Natural killer cell (primary cell): ENCODE data around the gene SH3BP4. TPM values are rescaled to one million over a fixed set of nuclear protein-coding genes. Genes with fewer than 3 reads are reported as not detected.

ENCODE experiments used
- ATAC-seq, 3 donors: fragments of 150-1000 bp in 2 of 3; fragments of 200-7000 bp in 1 of 3; cut with Tn5 transposase; 1 replicate in 1 of 3; 2 replicates in 2 of 3; pipeline ENCODE4 v1.10.0; 2021; ENCODE audit warnings: mild to moderate bottlenecking in 2 of 3, moderate library complexity in 2 of 3
- DNase-seq, 2 donors: peaks; one replicate each; pipeline versions ENCODE4 v3.0.0 to v3.0.0-alpha.2; 2013 to 2021; ENCODE audit warnings: mixed read lengths in 1 of 2
- H3K27ac ChIP-seq: one replicate; pipeline ENCODE4 v1.5.1; 2013; ENCODE audit warnings: mild to moderate bottlenecking, low read length
- H3K27me3 ChIP-seq: one replicate; pipeline ENCODE4 v1.6.1; 2013; ENCODE audit warnings: low read length; ENCODE audit not compliant: control insufficient read depth, insufficient read depth
- H3K36me3 ChIP-seq: one replicate; pipeline ENCODE4 v1.6.1; 2013; ENCODE audit warnings: low read length; ENCODE audit not compliant: control insufficient read depth, insufficient read depth
- H3K4me1 ChIP-seq: one replicate; pipeline ENCODE4 v1.6.1; 2013; ENCODE audit warnings: low read length; ENCODE audit not compliant: control insufficient read depth, insufficient read depth
- H3K4me3 ChIP-seq: one replicate; pipeline ENCODE4 v1.5.1; 2013; ENCODE audit warnings: low read length
- H3K9me3 ChIP-seq: one replicate; pipeline ENCODE4 v1.6.1; 2013; ENCODE audit warnings: low read length; ENCODE audit not compliant: control insufficient read depth, insufficient read depth
- H3K27ac Mint-ChIP-seq, 2 donors: one replicate each; pipeline ENCODE4 v1.8.0; 2022; ENCODE audit warnings: mild to moderate bottlenecking in 2 of 2, mixed read lengths in 2 of 2, moderate library complexity in 1 of 2
- H3K27me3 Mint-ChIP-seq, 2 donors: one replicate each; pipeline ENCODE4 v1.8.0; 2022; ENCODE audit warnings: low read depth in 2 of 2, mixed read lengths in 2 of 2
- H3K36me3 Mint-ChIP-seq: one replicate; pipeline ENCODE4 v1.8.0; 2022; ENCODE audit warnings: mixed read lengths
- H3K4me1 Mint-ChIP-seq, 2 donors: one replicate each; pipeline ENCODE4 v1.8.0; 2022; ENCODE audit warnings: mixed read lengths in 2 of 2
- H3K4me3 Mint-ChIP-seq: one replicate; pipeline ENCODE4 v1.8.0; 2022; ENCODE audit warnings: mild to moderate bottlenecking, moderate library complexity, mixed read lengths
- H3K9me3 Mint-ChIP-seq, 2 donors: one replicate each; pipeline ENCODE4 v1.8.0; 2022; ENCODE audit warnings: mixed read lengths in 2 of 2
- WGBS: methylation state at CpG from one replicate; pipeline ENCODE4 v1.1.7; 2013; ENCODE audit warnings: missing lambda C conversion rate; ENCODE audit not compliant: insufficient coverage; 5-methylcytosine and 5-hydroxymethylcytosine counted together
- intact Hi-C: fragments of 100-400 bp; cut with micrococcal nuclease; formaldehyde crosslinking; loops from one replicate; pipeline ENCODE4 v1.14.2; 2022
- total RNA-seq, 4 donors: library from RNA; stranded (reverse); fragments of 120-200 nt in 1 of 4; gene quantifications; one replicate each; pipeline versions ENCODE4 v1.2.3 to v1.2.4, GENCODE V29; 2013 to 2022
- TF ChIP-seq, protein P1 (sequence below): fragments of 200-600 bp; IDR thresholded peaks from one replicate; pipeline ENCODE4 v1.8.0; 2022; ENCODE audit warnings: antibody characterized with exemption

Gene SH3BP4
- total RNA-seq, 3 donors from 2014 or later (not counting 1 experiment from before 2014, with no cell fraction given), result 0.39 to 2.6 (median 1.0) TPM

- Histone ChIP-seq H3K9me3 (no peaks in the 10 kb centered on the region), H3K4me3 (no peak overlapping the region), H3K4me1 (no peaks in the 10 kb centered on the region), H3K36me3 (no peaks in the 10 kb centered on the region), H3K27ac (no peak overlapping the region), H3K27me3 (no peaks in the 10 kb centered on the region)
- Mint-ChIP-seq H3K9me3 (no peaks in the 10 kb centered on the region), H3K4me3 (no peak overlapping the region), H3K27ac (no peak overlapping the region), H3K27me3 (no peaks in the 10 kb centered on the region), H3K4me1 (no peaks in the 10 kb centered on the region), H3K36me3 (no peaks in the 10 kb centered on the region)
- 81% methylated on average over 6 of the region's 6 CpGs for WGBS
- TF ChIP-seq, protein P1, sequence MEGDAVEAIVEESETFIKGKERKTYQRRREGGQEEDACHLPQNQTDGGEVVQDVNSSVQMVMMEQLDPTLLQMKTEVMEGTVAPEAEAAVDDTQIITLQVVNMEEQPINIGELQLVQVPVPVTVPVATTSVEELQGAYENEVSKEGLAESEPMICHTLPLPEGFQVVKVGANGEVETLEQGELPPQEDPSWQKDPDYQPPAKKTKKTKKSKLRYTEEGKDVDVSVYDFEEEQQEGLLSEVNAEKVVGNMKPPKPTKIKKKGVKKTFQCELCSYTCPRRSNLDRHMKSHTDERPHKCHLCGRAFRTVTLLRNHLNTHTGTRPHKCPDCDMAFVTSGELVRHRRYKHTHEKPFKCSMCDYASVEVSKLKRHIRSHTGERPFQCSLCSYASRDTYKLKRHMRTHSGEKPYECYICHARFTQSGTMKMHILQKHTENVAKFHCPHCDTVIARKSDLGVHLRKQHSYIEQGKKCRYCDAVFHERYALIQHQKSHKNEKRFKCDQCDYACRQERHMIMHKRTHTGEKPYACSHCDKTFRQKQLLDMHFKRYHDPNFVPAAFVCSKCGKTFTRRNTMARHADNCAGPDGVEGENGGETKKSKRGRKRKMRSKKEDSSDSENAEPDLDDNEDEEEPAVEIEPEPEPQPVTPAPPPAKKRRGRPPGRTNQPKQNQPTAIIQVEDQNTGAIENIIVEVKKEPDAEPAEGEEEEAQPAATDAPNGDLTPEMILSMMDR, result no peak
- ATAC-seq (no peak), DNase-seq (no peak)
- intact Hi-C loops, result no loop called here
Measured at GRCh38 chr2:235009081-235009480, 57.3 kb downstream of the SH3BP4 start.

DNA sequence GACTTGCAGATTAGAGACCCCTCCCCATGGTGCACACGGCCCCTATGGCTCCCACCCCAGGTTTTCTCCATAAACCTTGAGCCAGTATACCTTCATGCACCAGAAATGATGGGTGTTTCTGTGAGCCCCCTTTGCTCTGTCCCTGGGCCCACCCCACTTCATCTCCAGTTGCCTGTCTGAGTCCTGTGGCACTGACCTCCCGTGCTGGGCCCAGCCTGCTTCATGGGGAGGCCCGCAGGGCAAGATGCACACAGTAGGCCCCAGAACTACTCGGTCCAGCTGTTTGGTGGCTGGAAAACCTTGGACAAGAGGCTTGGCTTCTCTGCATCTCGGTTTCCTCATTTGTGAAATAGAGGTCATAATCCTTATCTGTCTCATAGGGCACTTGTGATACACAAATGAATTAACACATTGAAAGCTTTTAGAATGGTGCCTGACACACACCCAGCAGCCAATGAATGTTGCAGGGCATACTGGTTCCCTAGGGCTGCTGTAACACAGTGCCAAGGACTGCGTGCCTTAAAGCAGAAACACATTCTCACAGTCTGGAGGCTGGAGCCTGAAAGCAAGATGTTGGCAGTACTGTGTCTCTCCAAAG is 58.4 kb downstream of the SH3BP4 start:
- Mint-ChIP-seq H3K27me3 (no peaks in the 10 kb centered on the region), H3K27ac (no peak overlapping the region), H3K36me3 (no peaks in the 10 kb centered on the region), H3K4me1 (no peaks in the 10 kb centered on the region), H3K4me3 (no peak overlapping the region), H3K9me3 (no peaks in the 10 kb centered on the region)
- DNase-seq (no peak), ATAC-seq (no peak)
- H3K4me3 ChIP-seq, result no peak overlapping the region
- intact Hi-C loops, result no loop called here
- H3K27ac ChIP-seq, result no peak overlapping the region
- H3K9me3 ChIP-seq, result peaks cover 2% of the 10 kb centered on the region
- H3K4me1 ChIP-seq, result no peaks in the 10 kb centered on the region
- WGBS, result 83% methylated on average over 6 of the region's 6 CpGs
- TF ChIP-seq, protein P1, result no peak
- H3K36me3 ChIP-seq, result no peaks in the 10 kb centered on the region
- H3K27me3 ChIP-seq, result no peaks in the 10 kb centered on the region

DNA sequence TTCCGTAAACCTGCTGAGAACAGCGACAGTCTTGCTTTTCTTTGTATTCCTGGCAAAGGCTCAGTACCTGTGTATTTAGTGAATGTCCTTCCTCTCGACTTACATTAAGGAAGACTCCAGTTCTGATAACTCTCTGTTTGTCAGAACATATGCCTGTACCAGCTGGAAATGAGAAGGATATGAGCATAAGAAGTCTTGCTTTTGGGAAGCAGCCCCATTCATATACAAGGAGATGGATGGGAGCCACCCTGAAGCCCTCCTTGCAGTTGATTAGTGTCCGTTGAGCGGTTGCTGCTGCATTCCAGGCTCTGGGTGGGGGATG is 59.8 kb downstream of the SH3BP4 start:
- TF ChIP-seq, protein P1, result no peak
- no peak overlapping the region for H3K4me3 Mint-ChIP-seq
- DNase-seq, result no peak
- 93% methylated on average over 5 of the region's 5 CpGs for WGBS
- H3K4me1 Mint-ChIP-seq, result no peaks in the 10 kb centered on the region
- no peaks in the 10 kb centered on the region for H3K9me3 Mint-ChIP-seq
- H3K27ac Mint-ChIP-seq, result no peak overlapping the region
- no peak for ATAC-seq
- Histone ChIP-seq H3K27ac (no peak overlapping the region), H3K27me3 (no peaks in the 10 kb centered on the region), H3K4me3 (no peak overlapping the region), H3K4me1 (no peaks in the 10 kb centered on the region), H3K9me3 (peaks cover 7% of the 10 kb centered on the region), H3K36me3 (no peaks in the 10 kb centered on the region)
- H3K27me3 Mint-ChIP-seq, result peaks cover 0 to 2% of the 10 kb centered on the region in 2 donors
- no peaks in the 10 kb centered on the region for H3K36me3 Mint-ChIP-seq
- intact Hi-C loops, result no loop called here
